GM19193 (cell line): ENCODE results near the gene PRND.

Experiments used
- POLR2A ChIP-seq: IDR thresholded peaks from 4 replicates; pipeline ENCODE4 v1.6.1; 2011; ENCODE audit not compliant: insufficient read depth, insufficient read length; ENCODE audit errors: extremely low read depth

PRND gene

DNA sequence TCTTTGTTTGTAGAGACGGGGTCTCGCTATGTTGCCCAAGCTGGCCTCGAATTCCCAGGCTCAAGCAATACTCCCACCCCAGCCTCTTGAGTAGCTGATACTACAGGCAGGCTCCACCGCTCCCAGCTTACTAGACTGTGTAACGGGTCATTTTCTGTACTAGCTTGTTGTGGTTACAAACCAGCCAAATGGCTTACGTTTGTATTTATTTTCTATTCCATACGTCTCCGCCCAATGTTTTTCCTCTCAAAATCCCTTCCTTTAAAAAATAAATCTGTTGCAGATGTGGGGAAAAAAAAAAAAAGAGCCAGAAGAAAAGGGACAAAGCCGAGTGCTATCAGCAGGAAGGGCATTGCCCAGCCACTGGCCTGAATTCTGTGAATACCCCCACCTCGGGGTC lies 41.6 kb downstream of the PRND start:
- TF ChIP-seq POLR2A: no peak

DNA sequence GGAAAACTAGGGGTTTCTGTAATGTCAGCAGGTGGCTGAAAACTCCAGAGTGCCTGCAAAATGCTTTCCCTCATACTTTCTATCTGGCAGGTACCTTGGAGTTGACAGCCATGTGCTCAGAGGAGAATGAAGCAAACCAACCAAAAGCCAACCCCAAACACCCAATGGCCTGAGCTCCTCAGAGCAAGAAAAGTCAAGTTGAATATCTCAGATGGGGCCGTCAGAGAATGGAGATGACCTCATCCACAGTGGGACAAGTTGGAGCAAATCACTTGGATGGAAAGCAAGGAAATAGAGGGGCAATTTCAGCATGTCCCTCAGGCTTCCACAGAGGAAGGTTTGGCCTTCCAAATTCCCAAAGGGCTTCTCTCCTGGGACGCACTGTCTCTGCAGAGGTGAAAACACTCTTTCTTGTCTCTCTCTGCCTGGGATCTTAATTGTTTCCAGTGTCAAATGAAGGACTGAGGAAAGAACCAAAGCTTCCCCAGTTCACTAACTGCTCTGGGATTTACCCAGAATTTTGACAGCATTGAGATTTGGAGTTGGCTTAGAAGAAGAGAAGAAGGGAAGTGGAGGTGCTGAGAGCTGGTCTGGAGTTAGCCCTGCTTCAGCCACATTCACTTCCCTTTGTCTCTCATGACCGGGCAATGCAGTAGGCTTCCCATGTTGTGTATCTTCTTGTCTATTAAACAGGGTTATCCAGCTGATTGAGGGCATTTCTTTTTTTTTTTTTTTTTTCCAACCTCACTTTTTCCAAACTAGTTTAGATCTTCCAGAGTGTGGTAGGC lies 42.2 kb downstream of the PRND start:
- no peak for TF ChIP-seq POLR2A

DNA sequence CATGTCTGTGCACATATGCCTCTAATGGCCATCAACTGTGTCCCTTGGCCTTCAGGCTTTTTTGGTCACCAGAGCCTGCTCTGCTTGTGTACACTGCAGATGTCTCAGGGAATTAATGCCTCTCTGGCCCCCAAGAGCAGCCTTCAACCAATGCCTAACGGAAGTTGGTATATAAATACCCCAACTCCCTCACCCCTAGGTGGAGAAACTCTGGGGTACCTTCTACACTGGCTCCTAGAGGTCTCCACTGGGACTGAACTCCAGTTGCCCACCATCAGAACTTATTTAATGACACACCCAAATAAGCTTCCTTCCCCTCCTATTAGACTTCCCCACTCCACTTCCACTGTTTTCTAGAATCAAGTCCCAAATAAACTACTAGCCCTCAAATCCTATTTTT lies 43.1 kb downstream of the PRND start:
- TF ChIP-seq POLR2A: no peak

- TF ChIP-seq POLR2A: no peak
Measured at GRCh38 chr20:4765681-4766080, 44.0 kb downstream of the PRND start.

GRCh38 chr20:4766631-4767030 lies 44.9 kb downstream of the PRND start:
- no peak for TF ChIP-seq POLR2A

DNA sequence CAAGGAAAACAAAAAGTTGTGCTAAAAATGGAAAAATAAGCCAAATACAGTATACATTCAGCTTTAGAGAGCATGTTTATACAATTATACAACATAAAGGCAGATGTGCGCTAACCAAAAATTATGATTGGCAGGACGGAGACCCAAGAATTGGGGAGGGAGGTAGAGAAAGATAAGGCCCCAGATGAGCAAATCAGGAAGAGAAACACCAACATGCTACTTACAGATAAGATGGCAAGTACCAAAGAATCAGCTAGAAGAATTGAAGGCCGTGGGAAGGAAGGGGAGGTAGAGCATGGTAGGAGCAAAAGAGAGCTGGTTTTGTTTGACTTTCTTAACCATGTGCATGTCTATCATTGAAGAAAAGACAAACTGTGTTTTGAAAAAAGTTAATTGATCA lies 45.4 kb downstream of the PRND start:
- no peak for TF ChIP-seq POLR2A

DNA sequence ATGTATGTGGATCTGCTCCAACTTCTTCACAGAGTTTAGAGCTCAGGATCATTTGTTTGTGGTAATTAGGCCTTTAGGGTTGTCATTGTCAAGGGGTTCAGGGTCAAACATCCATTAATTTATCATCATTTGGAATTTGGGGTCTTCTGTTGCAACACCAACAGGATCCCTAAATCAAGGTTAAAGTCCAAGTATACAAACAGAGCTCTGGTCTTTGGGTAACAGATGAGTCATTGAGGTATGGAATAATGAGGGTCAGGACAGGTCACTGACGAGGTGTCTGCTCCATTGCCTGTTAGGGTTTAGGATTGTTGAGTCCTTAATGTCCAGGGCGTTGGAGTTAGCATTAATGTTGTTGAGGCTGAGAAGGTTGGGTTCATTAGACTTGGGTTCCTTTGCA lies 47.6 kb downstream of the PRND start:
- no peak for TF ChIP-seq POLR2A

- TF ChIP-seq POLR2A: no peak
Measured at GRCh38 chr20:4770026-4770425, 48.3 kb downstream of the PRND start.

DNA sequence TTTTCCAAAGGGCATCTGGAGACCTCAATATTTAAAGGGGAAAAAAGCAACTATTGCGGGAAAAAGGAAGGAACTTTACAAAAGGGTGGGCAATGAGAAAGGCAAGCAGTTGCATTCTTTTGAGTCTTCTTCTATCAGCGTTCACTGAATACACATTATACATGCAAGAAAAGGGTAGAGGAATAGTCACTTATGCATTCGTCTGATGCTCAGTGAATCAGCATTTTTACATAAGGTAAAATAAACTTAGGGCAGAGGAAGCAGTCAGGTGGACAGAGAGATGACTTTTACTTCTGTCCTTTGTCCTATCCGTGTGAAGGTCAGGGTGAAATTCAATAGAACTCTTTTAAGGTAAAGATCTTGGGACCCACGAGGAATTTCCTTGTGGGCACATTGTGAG lies 49.3 kb downstream of the PRND start:
- no peak for TF ChIP-seq POLR2A

DNA sequence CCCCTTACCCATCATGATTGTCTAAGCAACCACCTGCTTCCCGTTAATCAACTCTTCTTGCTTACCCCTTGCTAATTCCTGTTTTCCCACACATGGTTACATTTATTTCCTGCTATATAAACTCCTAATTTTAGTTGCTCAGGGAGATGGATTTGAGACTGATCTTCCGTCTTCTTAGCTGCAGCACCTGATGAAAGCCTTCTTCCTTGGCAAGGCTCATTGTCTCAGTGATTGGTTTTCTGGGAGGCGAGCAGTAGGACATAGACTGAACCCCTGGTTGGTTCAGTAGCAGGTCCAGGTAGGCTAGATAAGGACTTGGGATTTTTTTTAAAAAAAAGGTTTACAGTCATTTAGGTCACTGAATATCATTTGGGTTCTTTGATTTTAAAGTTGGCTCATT lies 50.4 kb downstream of the PRND start:
- TF ChIP-seq POLR2A: no peak

DNA sequence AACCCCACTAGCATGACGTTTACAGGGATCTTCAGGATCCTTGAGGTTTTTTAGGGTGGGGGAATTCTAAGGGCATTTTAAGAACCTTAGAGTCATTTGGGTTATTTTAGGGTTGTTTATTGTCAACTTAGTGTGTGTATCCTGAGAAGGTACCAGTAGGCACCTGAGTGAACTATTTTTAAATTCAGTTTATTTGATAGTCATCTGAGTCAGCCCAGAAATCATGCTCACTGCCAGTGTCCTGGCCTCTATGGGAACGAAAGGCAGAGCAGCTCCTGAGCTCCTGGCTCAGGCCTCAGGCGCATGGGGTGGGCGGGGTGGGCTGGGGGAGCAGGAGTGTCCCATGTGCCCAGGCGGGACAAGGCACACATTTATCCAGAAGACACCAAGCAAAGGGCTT lies 52.0 kb downstream of the PRND start:
- TF ChIP-seq POLR2A: no peak

DNA sequence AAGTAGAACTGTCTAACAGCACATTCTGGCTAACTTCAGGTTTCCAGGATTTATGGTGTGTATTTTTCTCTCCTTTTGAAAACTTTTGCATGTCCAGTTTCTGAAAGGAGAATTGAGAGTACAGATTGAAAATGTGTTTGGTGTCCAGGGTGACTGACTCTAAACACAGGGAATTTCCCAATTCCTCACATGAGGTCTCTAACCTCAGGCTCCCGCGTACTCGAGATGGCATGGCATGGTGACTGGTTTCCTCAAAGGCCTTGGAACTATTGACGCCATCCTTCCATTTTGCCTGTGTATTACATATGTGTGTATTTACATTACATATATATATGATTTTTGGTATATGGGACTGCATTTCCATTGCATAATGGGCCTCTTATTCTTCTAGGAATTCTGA lies 52.5 kb downstream of the PRND start:
- TF ChIP-seq POLR2A: no peak

DNA sequence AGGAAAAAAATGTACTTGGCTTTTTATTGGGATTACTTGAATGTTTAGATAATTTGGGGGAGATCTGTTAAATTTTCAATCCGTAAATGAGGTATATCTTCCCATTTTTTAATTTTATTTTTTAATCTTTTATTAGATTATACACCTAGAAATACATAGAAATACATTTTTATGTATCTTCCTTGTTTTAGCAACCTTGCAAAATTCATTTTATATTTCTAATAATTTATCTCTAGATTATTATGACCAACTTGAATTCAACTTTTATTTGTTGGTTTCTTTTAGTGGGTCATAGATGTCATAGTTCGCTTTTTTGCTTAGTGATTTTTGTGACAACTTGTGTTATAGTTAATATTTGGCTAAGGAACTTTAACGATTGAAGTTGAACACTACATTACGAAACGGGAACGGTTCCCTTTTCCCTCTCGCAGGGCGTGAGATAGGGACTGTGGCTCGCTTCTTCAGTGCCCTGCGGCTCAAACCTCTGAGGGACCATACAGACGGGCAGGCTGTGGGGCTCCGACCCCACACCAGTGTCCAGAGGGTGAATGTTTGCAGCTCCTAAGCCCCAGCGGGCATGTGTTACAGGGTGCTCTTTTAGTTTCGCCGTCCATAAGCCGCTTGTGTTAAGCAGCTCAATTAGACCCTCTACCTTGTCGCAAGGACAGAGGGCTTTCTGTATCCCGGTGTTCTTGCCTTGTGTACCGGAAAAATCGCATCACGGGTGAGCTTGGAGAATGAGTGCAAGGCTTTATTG lies 53.8 kb downstream of the PRND start:
- TF ChIP-seq POLR2A: no peak

DNA sequence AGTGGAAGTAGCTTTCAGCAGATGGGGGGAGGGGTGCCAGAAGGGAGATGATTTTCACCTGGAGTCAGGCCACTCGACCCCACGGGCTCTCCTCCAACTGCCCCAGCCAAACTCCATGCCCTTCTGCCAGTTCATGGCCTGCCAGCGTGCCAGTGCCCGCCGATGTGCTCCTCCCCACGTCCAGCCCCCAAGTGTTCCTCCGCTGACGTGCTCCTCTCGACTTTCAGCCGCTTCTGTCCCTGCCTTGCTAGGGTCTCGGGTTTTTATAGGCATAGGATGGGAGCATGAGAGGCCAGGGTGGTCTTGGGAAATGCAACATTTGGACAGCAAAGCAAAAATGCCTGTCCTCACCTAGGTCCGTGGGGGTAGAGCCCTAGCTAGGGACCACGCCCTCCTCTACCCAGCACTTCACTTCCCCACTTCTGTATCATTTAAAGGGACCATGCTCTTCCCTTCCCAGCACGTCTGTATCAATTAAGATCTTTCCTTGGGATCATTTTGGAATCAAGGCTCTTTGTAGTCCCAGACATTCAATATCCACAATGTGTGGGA lies 54.4 kb downstream of the PRND start:
- TF ChIP-seq POLR2A: no peak
